GM12875 (cell line): ENCODE results near the gene ZNF598.

Experiments used
- H3K4me3 ChIP-seq: one replicate; pipeline ENCODE4 v1.5.1; 2011; ENCODE audit warnings: low read depth, low read length, control low read depth
- TF ChIP-seq, protein P1 (sequence below): IDR thresholded peaks from 2 replicates; pipeline ENCODE4 v1.5.1; 2011; ENCODE audit warnings: low read depth, mild to moderate bottlenecking, control low read depth, inconsistent platforms, low read length, moderate library complexity, borderline replicate concordance; ENCODE audit not compliant: insufficient read depth

ZNF598 gene

DNA sequence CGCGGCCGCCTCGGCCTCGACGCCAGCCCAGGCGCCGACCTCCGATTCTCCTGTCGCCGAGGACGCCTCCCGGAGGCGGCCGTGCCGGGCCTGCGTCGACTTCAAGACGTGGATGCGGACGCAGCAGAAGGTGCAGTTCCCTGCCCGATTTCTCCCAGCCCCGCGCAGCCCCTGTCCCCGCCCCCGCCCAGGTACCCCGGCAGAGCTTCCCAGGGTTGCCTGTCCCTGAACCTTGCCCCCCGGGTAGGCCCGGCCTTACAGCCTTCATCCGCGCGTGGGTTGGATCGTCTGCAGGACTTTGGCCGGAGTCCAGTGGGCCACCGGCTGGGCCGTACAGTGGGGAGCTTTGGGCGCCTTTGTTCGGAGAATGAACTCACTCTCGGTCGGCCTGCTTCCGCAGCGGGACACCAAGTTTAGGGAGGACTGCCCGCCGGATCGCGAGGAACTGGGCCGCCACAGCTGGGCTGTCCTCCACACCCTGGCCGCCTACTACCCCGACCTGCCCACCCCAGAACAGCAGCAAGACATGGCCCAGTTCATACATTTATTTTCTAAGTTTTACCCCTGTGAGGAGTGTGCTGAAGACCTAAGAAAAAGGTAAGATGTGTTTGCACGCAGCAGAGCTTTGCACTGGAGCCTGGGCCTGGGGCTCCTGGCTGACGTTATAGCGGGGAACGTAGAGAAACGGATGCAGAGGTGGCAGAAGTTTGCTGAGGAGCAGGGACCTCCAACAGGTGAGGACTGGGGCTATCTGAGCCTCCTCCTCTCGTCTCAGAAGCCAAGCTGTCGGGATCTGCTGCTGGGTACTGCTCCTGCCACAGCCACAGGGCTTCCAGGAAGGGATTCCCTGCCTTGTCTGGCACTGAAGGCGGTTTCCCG is 25.0 kb downstream of the ZNF598 start:
- peak overlapping the region; percentile 63 for H3K4me3 ChIP-seq
- TF ChIP-seq, protein P1, sequence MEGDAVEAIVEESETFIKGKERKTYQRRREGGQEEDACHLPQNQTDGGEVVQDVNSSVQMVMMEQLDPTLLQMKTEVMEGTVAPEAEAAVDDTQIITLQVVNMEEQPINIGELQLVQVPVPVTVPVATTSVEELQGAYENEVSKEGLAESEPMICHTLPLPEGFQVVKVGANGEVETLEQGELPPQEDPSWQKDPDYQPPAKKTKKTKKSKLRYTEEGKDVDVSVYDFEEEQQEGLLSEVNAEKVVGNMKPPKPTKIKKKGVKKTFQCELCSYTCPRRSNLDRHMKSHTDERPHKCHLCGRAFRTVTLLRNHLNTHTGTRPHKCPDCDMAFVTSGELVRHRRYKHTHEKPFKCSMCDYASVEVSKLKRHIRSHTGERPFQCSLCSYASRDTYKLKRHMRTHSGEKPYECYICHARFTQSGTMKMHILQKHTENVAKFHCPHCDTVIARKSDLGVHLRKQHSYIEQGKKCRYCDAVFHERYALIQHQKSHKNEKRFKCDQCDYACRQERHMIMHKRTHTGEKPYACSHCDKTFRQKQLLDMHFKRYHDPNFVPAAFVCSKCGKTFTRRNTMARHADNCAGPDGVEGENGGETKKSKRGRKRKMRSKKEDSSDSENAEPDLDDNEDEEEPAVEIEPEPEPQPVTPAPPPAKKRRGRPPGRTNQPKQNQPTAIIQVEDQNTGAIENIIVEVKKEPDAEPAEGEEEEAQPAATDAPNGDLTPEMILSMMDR = no peak

DNA sequence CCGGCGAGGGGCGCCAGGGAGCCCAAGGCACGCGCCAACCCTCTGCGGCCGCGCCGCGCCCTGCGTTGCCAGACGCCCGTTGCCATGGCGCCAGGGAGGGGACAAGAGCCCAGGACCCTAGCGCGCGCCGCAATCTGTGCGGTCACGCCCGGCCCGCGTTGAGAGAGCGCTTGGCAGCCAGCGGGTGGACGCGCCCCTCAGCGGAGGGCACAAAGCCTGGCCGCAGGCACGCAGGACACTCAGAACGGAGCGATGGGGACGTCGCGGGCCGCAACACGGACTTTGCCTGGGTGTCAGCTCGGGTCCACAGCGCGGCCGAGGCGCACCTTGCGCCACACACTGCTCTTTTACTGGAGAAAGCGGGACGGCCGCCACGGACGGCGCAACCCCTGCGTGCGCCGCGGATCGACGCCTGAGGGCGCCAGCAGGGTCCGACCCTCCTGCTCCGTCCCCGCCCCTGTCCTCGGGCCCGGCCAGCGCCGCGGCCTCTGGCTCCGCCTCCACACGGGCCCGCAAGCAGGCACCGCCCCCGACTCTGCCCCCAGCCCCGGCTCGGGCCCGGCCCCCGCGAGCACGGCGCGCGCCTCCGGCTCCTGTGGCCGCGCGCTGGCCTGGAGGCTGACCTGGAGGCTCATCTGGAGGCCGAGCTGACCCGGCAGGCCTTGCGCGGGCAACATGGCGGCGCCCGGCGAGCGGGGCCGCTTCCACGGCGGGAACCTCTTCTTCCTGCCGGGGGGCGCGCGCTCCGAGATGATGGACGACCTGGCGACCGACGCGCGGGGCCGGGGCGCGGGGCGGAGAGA is 25.9 kb downstream of the ZNF598 start, which contains the start of gene GFER:
TSS of gene GFER (plus strand) at position 650 of the 803 bp plus-strand sequence. CDS start at position 676, 26 bp downstream.
- TF ChIP-seq, protein P1 = peak; percentile 55
- peak within 1 kb of the TSS; percentile 63 for H3K4me3 ChIP-seq

DNA sequence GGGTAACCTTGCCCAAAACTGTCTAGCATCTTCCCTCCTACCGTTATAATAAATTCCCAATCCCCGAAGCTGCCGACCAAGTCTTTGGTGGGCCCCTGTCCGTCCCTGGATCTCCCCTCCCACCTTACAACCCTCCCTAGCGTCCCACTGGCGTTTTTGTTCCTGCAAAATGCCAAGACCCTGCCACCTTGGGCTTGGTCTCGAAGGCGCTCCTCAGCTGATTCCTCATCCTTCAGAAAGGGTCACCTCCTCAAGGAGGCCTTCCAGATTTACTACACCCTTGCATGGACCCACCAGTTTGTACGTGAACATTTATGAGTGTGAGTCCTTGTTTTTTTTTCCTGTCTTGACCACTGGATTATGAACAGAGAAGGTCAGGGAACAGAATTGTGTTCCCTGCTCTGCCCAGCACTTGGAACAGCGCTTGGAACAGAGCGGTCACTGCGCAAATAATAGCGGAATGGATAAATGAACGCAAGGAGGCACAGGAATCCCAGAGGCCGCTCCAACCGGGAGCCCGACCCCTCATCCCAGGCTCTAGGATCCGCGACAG is 26.6 kb downstream of the ZNF598 start:
- no peak overlapping the region for H3K4me3 ChIP-seq
- TF ChIP-seq, protein P1 = peak; percentile 26; the same call in 1 of the 2 replicates

DNA sequence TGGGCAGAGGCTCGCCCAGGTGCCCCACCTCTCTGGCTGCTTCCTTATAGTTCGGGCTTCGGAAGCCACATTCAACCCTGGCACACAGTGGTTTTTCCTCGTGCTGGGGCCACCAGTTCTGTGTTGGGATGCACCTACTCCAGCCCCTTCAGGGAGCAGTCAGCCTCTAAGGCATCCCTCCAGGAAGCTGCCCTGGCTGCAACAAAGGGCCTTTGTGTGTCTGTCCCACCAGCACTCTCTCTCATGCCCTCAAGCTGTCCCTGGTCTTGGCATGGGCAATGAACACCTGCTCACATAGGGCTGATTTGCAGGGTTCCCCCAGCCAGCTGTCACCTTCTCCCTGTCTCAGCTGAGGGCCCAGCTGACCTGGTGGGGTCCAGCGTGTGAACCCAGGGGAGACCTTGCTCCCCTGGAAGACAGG is 27.6 kb downstream of the ZNF598 start:
- no peak overlapping the region for H3K4me3 ChIP-seq
- TF ChIP-seq, protein P1 = no peak

- no peak within 1 kb of the TSS for H3K4me3 ChIP-seq
- TF ChIP-seq, protein P1 = no peak
Measured at GRCh38 chr16:1981398-1981836, 28.2 kb downstream of the ZNF598 start, which contains the start of gene NOXO1. Gene NOXO1 (minus strand): TSS chr16:1981469. CDS start chr16:1981179, 290 bp downstream.

DNA sequence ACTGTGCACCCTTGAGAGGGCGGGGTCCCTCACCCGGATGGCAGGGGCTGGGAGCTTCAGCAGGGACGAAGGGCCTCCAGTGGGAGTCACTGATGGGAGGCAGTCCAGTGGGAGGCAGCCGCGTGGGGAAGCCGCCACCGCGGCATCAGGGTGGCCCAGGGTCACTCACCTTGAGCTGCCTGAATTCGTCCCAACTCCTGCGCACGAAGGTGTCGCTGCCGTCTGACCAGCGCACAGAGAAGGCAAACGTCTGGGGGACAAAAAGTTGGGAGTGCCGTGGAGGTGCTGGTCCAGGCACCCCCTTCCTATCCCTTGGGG is 28.9 kb downstream of the ZNF598 start:
- TF ChIP-seq, protein P1 = no peak
- no peak overlapping the region for H3K4me3 ChIP-seq
